Measurements from ENCODE around the gene STX16.

The STX16 gene

GRCh38 chr20:58626051-58626450 is 25.0 kb upstream of the STX16 start:
- Histone ChIP-seq H3K27me3 (ENCODE audit: control insufficient read depth in 5 of 5, insufficient read depth in 4 of 5, low read length in 5 of 5) (peaks cover 0 to 21% (median 10%) of the 10 kb centered on the region in 5 donors), H3K9me3 (ENCODE audit: control insufficient read depth in 5 of 5, low read length in 5 of 5) (peaks cover 0 to 3% (median 0%) of the 10 kb centered on the region in 5 donors), H3K36me3 (ENCODE audit: control insufficient read depth in 5 of 5, insufficient read depth in 5 of 5, low read length in 5 of 5) (no peaks in the 10 kb centered on the region), H3K4me3 (ENCODE audit: low read depth in 1 of 5, low read length in 5 of 5) (no peak overlapping the region), H3K4me1 (ENCODE audit: control insufficient read depth in 5 of 5, insufficient read depth in 5 of 5, low read length in 5 of 5) (peaks cover 0 to 6% (median 2%) of the 10 kb centered on the region in 5 donors), H3K27ac (ENCODE audit: low read depth, low read length) (no peak overlapping the region), H3K9ac (ENCODE audit: low read length in 5 of 5) (no peak overlapping the region)

- Histone ChIP-seq H3K4me3 (ENCODE audit: low read depth in 1 of 5, low read length in 5 of 5) (no peak overlapping the region), H3K27me3 (ENCODE audit: control insufficient read depth in 5 of 5, insufficient read depth in 4 of 5, low read length in 5 of 5) (peaks cover 0 to 20% (median 10%) of the 10 kb centered on the region in 5 donors), H3K36me3 (ENCODE audit: control insufficient read depth in 5 of 5, insufficient read depth in 5 of 5, low read length in 5 of 5) (no peaks in the 10 kb centered on the region)
Observed at GRCh38 chr20:58627212-58628072, 23.6 kb upstream of the STX16 start.

DNA sequence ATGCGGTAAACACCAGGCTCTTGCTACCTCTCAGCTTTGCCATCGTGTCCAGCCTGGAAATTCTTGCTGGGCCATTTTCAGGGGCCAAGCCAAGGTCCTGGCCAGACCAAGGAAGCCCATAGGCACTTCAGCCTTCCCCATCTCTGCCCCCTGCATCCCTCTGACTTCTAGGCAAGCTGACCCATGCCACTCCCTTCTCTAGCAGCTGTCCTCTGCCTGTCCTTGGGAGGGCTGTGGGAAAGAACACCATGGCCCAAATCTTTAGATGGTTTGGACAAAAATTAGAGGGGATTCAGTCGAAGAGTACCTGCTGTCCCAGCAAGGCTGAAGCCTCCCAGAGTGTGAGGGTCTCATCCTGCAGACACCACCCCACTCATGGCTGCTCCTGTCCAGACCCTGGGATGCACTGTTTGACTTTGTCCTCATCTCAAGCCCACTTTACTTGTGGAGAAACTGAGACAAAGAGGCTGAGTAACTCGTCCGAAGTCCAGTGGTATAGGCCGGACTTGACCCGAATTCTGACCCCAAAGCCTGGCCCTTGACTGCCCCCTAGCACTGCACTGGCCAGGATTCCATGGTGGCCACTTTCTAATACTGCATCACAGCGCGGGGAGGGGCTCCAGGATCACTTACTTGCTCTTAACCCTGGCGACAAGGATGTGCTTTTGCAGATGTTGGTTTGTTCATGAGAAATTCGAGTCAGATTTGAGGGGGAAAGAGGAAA is 22.4 kb upstream of the STX16 start:
- Histone ChIP-seq H3K27ac (ENCODE audit: low read depth, low read length) (no peak overlapping the region), H3K4me1 (ENCODE audit: control insufficient read depth in 5 of 5, insufficient read depth in 5 of 5, low read length in 5 of 5) (peaks cover 0 to 4% (median 0%) of the 10 kb centered on the region in 5 donors), H3K27me3 (ENCODE audit: control insufficient read depth in 5 of 5, insufficient read depth in 4 of 5, low read length in 5 of 5) (peaks cover 0 to 13% (median 6%) of the 10 kb centered on the region in 5 donors), H3K4me3 (ENCODE audit: low read depth in 1 of 5, low read length in 5 of 5) (no peak overlapping the region), H3K9ac (ENCODE audit: low read length in 5 of 5) (no peak overlapping the region), H3K36me3 (ENCODE audit: control insufficient read depth in 5 of 5, insufficient read depth in 5 of 5, low read length in 5 of 5) (no peaks in the 10 kb centered on the region), H3K9me3 (ENCODE audit: control insufficient read depth in 5 of 5, low read length in 5 of 5) (no peaks in the 10 kb centered on the region)

More at GRCh38 chr20:58627212-58628072, 23.6 kb upstream of the STX16 start:
- Histone ChIP-seq H3K9me3 (ENCODE audit: control insufficient read depth in 5 of 5, low read length in 5 of 5) (peaks cover 0 to 3% (median 0%) of the 10 kb centered on the region in 5 donors), H3K27ac (ENCODE audit: low read depth, low read length) (no peak overlapping the region), H3K4me1 (ENCODE audit: control insufficient read depth in 5 of 5, insufficient read depth in 5 of 5, low read length in 5 of 5) (peaks cover 0 to 6% (median 2%) of the 10 kb centered on the region in 5 donors), H3K9ac (ENCODE audit: low read length in 5 of 5) (no peak overlapping the region)

DNA sequence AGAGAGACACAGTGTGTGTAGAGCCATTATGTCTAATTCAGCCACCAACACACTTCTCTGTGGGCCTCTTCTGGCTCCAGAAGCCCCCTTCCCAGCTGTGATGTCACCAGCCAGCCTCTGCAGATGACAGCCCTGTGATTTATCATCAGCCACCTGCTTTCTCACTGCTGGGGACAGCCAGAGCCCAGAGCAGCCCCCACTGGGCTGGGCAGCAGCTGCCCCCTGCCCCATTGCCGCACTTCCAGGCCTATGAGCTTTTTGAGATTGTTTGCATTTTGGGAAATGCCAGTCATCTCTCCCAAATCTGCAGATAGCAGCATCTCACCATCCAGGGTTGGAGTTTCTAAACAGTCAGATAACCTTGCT is 21.9 kb upstream of the STX16 start:
- H3K4me3 ChIP-seq (ENCODE audit: low read depth in 1 of 5, low read length in 5 of 5) = no peak overlapping the region
- H3K27ac ChIP-seq (ENCODE audit: low read depth, low read length) = no peak overlapping the region
- peaks cover 0 to 12% (median 6%) of the 10 kb centered on the region in 5 donors for H3K27me3 ChIP-seq (ENCODE audit: control insufficient read depth in 5 of 5, insufficient read depth in 4 of 5, low read length in 5 of 5)
- H3K36me3 ChIP-seq (ENCODE audit: control insufficient read depth in 5 of 5, insufficient read depth in 5 of 5, low read length in 5 of 5) = no peaks in the 10 kb centered on the region
- H3K9ac ChIP-seq (ENCODE audit: low read length in 5 of 5) = no peak overlapping the region
- H3K9me3 ChIP-seq (ENCODE audit: control insufficient read depth in 5 of 5, low read length in 5 of 5) = no peaks in the 10 kb centered on the region
- H3K4me1 ChIP-seq (ENCODE audit: control insufficient read depth in 5 of 5, insufficient read depth in 5 of 5, low read length in 5 of 5) = peaks cover 0 to under 1% (median 0%) of the 10 kb centered on the region in 5 donors

DNA sequence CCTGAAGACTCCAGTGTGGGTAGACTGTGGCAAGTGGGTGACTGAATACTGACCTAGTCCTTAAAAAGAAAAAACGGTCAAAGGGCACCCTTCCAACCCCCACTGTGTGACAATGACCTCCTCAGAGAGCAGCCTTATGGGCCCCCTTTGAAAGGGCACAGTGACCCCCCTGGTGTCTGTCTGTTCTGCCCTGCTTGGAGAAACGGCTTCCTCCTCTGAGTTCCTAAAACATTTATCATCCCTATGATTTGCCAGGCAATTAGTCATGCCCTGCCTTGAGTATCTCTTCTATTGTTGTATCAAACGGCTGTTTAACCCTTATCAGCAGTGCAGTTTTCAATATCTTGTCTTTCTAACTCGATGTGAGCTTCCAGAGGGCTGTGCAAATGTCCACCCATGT is 21.0 kb upstream of the STX16 start:
- Histone ChIP-seq H3K27me3 (ENCODE audit: control insufficient read depth in 5 of 5, insufficient read depth in 4 of 5, low read length in 5 of 5) (peaks cover 0 to 8% (median 0%) of the 10 kb centered on the region in 5 donors), H3K9ac (ENCODE audit: low read length in 5 of 5) (no peak overlapping the region), H3K9me3 (ENCODE audit: control insufficient read depth in 5 of 5, low read length in 5 of 5) (no peaks in the 10 kb centered on the region), H3K36me3 (ENCODE audit: control insufficient read depth in 5 of 5, insufficient read depth in 5 of 5, low read length in 5 of 5) (no peaks in the 10 kb centered on the region), H3K4me3 (ENCODE audit: low read depth in 1 of 5, low read length in 5 of 5) (no peak overlapping the region), H3K4me1 (ENCODE audit: control insufficient read depth in 5 of 5, insufficient read depth in 5 of 5, low read length in 5 of 5) (peaks cover 0 to 4% (median 0%) of the 10 kb centered on the region in 5 donors), H3K27ac (ENCODE audit: low read depth, low read length) (no peak overlapping the region)

- peaks cover 0 to 4% (median 0%) of the 10 kb centered on the region in 5 donors for H3K4me1 ChIP-seq (ENCODE audit: control insufficient read depth in 5 of 5, insufficient read depth in 5 of 5, low read length in 5 of 5)
- no peak overlapping the region for H3K4me3 ChIP-seq (ENCODE audit: low read depth in 1 of 5, low read length in 5 of 5)
- no peaks in the 10 kb centered on the region for H3K36me3 ChIP-seq (ENCODE audit: control insufficient read depth in 5 of 5, insufficient read depth in 5 of 5, low read length in 5 of 5)
- H3K27me3 ChIP-seq (ENCODE audit: control insufficient read depth in 5 of 5, insufficient read depth in 4 of 5, low read length in 5 of 5) = peaks cover 0 to 11% (median 0%) of the 10 kb centered on the region in 5 donors
- no peaks in the 10 kb centered on the region for H3K9me3 ChIP-seq (ENCODE audit: control insufficient read depth in 5 of 5, low read length in 5 of 5)
- no peak overlapping the region for H3K9ac ChIP-seq (ENCODE audit: low read length in 5 of 5)
- H3K27ac ChIP-seq (ENCODE audit: low read depth, low read length) = no peak overlapping the region
Observed at GRCh38 chr20:58633161-58634053, 17.7 kb upstream of the STX16 start.

GRCh38 chr20:58634059-58634458 is 17.0 kb upstream of the STX16 start:
- Histone ChIP-seq H3K4me3 (ENCODE audit: low read depth in 1 of 5, low read length in 5 of 5) (no peak overlapping the region), H3K9ac (ENCODE audit: low read length in 5 of 5) (no peak overlapping the region), H3K27ac (ENCODE audit: low read depth, low read length) (no peak overlapping the region), H3K4me1 (ENCODE audit: control insufficient read depth in 5 of 5, insufficient read depth in 5 of 5, low read length in 5 of 5) (peaks cover 0 to 4% (median 0%) of the 10 kb centered on the region in 5 donors), H3K9me3 (ENCODE audit: control insufficient read depth in 5 of 5, low read length in 5 of 5) (no peaks in the 10 kb centered on the region), H3K27me3 (ENCODE audit: control insufficient read depth in 5 of 5, insufficient read depth in 4 of 5, low read length in 5 of 5) (peaks cover 0 to 14% (median 0%) of the 10 kb centered on the region in 5 donors), H3K36me3 (ENCODE audit: control insufficient read depth in 5 of 5, insufficient read depth in 5 of 5, low read length in 5 of 5) (no peaks in the 10 kb centered on the region)

- H3K36me3 ChIP-seq (ENCODE audit: control insufficient read depth in 5 of 5, insufficient read depth in 5 of 5, low read length in 5 of 5) = no peaks in the 10 kb centered on the region
- no peaks in the 10 kb centered on the region for H3K9me3 ChIP-seq (ENCODE audit: control insufficient read depth in 5 of 5, low read length in 5 of 5)
- H3K27me3 ChIP-seq (ENCODE audit: control insufficient read depth in 5 of 5, insufficient read depth in 4 of 5, low read length in 5 of 5) = peaks cover 1 to 18% (median 6%) of the 10 kb centered on the region in 5 donors
- H3K4me3 ChIP-seq (ENCODE audit: low read depth in 1 of 5, low read length in 5 of 5) = no peak overlapping the region
- H3K9ac ChIP-seq (ENCODE audit: low read length in 5 of 5) = no peak overlapping the region
- H3K27ac ChIP-seq (ENCODE audit: low read depth, low read length) = no peak overlapping the region
- H3K4me1 ChIP-seq (ENCODE audit: control insufficient read depth in 5 of 5, insufficient read depth in 5 of 5, low read length in 5 of 5) = peaks cover 0 to 4% (median 0%) of the 10 kb centered on the region in 5 donors
Observed at GRCh38 chr20:58634521-58635278, 16.4 kb upstream of the STX16 start.

GRCh38 chr20:58635279-58635665 is 15.8 kb upstream of the STX16 start:
- H3K27ac ChIP-seq (ENCODE audit: low read depth, low read length) = no peak overlapping the region
- no peaks in the 10 kb centered on the region for H3K9me3 ChIP-seq (ENCODE audit: control insufficient read depth in 5 of 5, low read length in 5 of 5)
- no peak overlapping the region for H3K4me3 ChIP-seq (ENCODE audit: low read depth in 1 of 5, low read length in 5 of 5)
- peaks cover 4 to 19% (median 9%) of the 10 kb centered on the region in 5 donors for H3K27me3 ChIP-seq (ENCODE audit: control insufficient read depth in 5 of 5, insufficient read depth in 4 of 5, low read length in 5 of 5)
- no peaks in the 10 kb centered on the region for H3K36me3 ChIP-seq (ENCODE audit: control insufficient read depth in 5 of 5, insufficient read depth in 5 of 5, low read length in 5 of 5)
- no peak overlapping the region for H3K9ac ChIP-seq (ENCODE audit: low read length in 5 of 5)
- peaks cover 0 to 4% (median 0%) of the 10 kb centered on the region in 5 donors for H3K4me1 ChIP-seq (ENCODE audit: control insufficient read depth in 5 of 5, insufficient read depth in 5 of 5, low read length in 5 of 5)

Measured in subcutaneous abdominal adipose tissue (tissue), 5 donors.